KOPT-K1 (cell line): ENCODE results near the gene LDB3.

ENCODE experiments used
- H3K27ac ChIP-seq: fragments of 200-600 bp; sonication (generic); 2 replicates; pipeline ENCODE4 v1.5.1; 2016; ENCODE audit warnings: antibody characterized with exemption, mild to moderate bottlenecking, low read depth, low read length; ENCODE audit not compliant: poor library complexity, severe bottlenecking
- H3K36me3 ChIP-seq: fragments of 200-600 bp; sonication (generic); 2 replicates; pipeline ENCODE4 v1.5.1; 2017; ENCODE audit warnings: antibody characterized with exemption, mild to moderate bottlenecking, low read length, moderate library complexity; ENCODE audit not compliant: insufficient read depth
- H3K9me3 ChIP-seq: fragments of 200-600 bp; sonication (generic); 2 replicates; pipeline ENCODE4 v1.5.1; 2017; ENCODE audit warnings: antibody characterized with exemption, low read length, mild to moderate bottlenecking; ENCODE audit not compliant: insufficient read depth, poor library complexity, severe bottlenecking

LDB3 gene

DNA sequence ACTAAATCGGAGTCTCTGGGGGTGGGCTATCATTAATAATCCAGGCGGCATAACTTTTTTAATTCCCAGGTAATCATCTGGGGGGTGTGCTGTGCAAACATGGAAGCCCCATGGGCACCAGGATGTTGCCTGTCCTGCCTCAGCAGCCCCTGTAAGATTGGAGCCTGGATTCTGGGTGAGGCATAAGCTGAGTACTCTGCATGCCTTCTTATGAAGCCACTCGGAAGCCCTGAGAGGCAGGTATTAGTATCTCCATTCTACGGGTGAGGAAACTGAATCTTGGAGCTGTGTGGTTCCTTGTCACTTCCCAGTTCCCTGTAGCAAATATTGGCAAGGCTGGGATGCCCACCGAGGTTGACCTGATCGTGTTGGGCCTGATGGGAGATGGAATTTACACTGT is 21.4 kb upstream of the LDB3 start:
- Histone ChIP-seq H3K9me3 (no peaks in the 10 kb centered on the region), H3K27ac (no peak overlapping the region), H3K36me3 (no peaks in the 10 kb centered on the region)

DNA sequence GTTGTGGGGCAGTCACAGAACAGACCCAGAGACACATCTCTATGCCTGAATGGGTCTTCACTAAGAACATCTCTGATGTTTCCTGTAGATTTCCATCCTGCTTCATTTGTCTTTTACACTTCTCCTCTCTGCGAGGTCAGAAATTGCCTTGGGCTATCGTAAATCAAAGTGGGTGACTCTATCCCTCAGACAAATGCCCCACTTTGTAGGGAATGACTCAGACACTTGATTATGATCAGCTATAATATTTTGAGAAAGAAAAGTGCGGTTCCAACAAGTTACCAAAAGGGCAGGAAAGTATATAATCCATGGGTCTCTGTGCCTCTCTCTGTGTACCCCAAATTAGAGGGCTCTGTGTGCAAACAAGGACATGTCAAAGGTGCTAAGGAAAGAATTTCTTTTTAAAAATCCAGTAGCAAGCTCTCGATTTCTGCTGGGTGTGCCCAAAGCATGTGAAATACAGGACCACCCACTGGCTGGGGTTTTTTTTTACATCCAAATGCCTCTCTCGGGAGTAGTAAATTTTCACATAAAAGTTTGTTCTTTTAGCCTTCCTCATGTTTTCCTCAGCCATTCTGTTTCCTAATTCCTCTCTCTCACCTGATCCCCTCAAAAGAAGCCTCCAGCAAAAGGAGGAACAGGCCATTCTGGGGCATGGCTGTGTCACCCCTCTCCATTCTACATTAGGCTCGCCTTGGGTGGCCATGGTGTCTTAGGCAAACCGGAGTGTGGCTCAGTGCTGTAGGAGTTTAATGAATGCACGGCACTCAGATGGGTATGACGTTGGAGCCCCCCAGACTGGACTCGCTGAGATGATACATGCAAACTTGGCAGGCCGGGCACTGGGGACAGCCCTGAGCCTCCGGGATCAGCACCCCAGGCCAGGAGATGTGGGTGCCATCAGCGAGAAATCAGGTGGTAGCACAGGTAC is 20.3 kb upstream of the LDB3 start:
- H3K27ac ChIP-seq = no peak overlapping the region
- H3K36me3 ChIP-seq = no peaks in the 10 kb centered on the region
- no peaks in the 10 kb centered on the region for H3K9me3 ChIP-seq

DNA sequence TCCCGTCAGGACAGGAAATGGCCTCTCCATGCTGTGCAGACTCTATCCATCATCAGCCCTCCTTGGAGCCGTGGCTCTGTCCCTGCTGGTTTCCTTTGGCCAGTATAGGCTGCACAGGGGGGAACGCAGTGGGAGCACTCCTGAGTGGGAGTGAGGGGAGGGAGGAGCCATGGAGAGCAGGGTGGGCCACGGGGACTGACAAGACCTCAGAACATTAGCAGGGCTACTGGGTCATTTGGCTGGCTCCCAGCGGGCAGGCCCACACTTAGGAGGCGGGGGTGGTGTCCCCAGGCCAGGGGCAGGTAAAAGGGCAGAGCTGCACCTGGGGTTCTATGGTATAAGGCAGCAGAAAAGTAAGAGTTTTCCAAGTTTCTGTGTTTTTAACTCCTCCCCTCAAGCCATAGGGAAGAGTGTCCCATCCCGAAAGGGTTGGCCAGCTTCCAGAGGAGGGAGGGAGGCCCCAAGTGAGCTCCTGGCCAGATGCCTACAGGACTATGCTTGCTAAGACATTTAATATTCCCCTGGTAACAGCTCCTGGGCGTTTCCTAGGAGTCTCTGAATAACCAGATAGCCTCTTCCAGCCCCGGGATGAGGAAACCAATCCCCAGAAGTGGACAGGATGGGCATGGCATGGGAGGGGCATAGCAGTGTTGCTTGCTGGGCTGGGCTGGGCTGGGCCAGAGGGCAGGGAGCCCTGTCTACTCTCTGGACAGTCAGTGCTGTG is 19.4 kb upstream of the LDB3 start:
- Histone ChIP-seq H3K36me3 (no peaks in the 10 kb centered on the region), H3K9me3 (no peaks in the 10 kb centered on the region), H3K27ac (no peak overlapping the region)

DNA sequence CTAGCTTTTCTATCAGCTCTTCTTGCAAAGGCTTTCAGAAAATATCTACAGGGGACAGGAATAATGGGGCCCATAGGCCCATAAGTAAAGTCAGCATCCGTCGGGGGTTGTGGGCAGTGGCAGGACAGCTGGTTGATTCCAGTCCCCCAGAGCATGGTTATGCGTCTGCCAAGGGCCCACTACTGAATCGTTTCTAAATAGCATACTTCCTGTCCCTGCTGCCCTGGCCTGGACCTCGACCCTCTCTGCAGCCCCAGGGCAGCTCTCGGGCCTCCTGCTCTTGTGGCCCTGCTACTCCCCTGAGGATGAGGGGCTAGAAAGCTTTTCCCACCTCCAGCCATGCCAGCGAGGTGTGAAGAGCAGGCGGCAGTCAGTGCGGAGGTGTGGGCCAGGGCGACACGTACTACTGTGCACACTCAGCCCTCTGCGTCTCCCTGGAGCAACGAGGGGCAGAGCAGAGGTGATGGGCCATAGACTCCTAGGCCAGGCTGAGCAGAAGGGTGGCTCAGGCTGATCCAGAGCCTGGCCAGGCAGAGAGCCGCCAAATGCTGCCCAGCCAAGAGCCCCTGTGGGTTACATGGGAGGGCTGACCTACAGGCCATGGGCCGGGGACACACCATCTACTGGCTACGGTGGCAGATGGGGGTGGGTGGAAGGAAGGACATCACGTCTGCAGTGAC is 18.7 kb upstream of the LDB3 start:
- Histone ChIP-seq H3K27ac (no peak overlapping the region), H3K9me3 (no peaks in the 10 kb centered on the region), H3K36me3 (no peaks in the 10 kb centered on the region)

DNA sequence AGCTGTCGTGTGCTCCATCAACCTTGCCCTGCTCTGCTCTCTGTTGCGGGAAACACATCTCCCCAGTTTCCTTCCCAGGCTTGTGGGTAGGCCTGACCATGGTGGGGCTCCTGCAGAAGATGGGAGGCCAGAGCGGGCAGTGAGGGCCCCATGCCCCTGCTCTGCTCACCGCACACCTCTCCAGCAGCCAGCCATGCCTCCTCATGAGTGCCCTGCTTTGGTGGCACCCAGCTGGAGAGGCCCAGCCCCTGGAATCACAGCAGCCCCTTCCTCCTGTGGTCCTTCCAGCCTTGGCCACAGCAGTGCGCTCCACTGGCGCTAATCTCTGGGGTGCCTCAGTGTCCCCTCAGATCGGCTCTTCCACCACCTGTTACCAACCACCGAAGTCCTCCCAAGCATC is 18.2 kb upstream of the LDB3 start:
- H3K27ac ChIP-seq = no peak overlapping the region
- no peaks in the 10 kb centered on the region for H3K36me3 ChIP-seq
- no peaks in the 10 kb centered on the region for H3K9me3 ChIP-seq

DNA sequence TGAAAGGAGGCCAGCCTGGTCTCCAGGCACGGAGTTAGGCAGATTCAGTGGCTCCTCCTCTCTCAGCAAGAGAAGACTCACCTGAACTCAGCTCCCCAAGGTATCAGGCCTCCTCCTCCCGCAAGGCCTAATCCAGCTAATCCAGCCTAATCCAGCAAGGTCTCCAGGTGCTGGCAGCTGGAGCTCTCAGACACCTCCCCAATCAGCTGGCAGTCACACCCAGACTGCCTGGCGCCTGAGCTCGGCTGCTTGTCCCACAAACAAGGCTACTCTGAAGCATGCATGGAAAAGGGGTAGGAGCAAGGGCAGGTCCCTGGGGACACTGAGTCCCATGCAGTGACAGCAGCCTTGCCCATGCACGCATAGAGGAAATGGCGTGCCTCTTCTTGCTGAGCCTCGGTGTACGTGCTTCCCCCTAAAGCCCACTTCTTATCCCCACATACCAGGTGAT is 17.3 kb upstream of the LDB3 start:
- no peak overlapping the region for H3K27ac ChIP-seq
- no peaks in the 10 kb centered on the region for H3K9me3 ChIP-seq
- no peaks in the 10 kb centered on the region for H3K36me3 ChIP-seq

DNA sequence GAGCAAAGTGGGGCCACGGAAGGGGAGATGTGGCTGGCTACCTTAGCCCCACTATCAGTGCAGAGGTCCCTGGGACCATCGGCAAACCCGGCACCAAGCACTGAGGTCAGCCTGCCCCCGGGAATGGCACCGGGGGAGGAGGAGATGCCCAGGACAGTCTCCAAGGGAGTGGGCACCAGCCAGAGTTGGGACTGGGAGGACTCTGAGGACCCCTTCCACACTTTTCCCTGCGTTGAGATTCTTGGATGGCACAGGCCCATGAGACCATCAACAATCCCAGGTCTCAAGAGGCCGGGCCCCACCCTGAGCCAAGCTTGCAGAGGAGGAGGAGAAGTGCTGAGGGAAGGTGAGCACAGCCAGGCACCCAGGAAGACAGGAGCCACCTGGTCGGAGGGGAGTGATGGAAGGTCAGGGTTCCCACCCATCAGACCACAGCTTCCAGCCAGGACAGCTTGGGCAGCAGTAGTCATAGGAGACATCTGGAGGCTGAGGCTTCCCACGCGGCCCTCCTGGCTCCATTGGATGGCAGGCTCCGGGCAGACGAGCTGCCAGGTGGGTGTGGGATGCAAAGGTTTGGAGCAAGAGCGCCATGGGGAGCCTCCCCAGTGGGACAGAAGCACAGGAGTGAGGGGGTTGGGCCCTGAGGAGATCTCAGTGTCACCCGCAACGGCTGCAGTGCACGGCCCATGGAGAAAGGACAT is 16.5 kb upstream of the LDB3 start:
- Histone ChIP-seq H3K9me3 (no peaks in the 10 kb centered on the region), H3K27ac (no peak overlapping the region), H3K36me3 (no peaks in the 10 kb centered on the region)

DNA sequence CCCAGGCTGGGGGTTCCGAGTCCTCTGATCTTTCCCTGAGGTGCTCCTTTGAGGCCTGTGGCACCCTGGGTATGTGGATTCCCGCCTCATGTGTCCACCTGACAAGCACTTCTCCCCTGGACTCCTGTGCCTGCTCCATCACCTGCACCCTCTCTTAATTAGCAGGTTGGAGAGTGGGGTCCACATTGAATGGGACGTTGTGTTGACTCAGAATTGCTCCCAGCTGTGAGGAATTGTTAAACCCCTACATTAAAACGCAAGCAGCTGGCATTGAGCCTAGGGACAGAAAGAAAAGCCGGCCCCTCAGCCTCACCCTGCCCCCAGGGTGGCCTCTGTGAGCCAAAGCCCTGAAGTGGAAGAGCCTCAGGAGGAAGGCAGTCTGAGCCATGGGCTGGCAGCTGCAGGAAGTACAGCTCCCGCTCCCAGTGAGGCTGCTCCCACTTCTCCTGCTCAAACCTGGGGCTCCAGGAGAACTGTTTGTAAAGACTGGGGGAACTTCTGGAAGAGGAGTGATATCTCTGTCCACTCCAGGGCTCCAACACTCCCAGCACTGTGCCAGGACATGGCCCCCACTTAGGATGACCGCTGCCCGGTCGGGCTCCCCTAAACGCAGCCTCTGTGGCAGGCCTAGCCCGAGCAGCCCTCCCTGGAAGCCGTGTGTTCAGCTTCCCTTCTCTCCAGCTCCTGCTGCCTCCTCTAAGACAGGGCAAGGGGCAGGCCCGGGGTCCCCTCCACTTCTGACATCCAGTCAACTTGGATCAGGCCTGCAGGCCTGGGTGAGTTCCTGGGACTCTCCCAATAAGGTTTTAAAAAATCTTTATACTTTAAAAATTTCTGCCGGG is 15.7 kb upstream of the LDB3 start:
- Histone ChIP-seq H3K36me3 (no peaks in the 10 kb centered on the region), H3K27ac (no peak overlapping the region), H3K9me3 (no peaks in the 10 kb centered on the region)

DNA sequence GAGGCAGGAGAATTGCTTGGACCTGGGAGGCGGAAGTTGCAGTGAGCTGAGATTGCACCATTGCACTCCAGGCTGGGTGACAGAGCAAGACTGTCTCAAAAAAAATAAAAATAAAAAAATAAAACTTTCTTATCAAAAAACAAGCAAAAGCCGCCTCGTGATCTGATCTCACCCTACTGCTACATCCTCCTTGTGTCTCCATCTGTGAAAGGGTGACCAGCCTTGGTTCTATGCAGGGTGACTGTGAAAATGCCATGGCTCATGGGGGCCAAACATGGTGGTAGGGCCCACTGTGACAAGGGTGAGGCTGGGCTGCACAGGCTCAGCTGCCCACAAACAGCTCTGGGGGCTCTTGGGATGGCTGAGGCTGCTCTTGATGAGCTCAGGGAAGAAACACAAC is 14.9 kb upstream of the LDB3 start:
- no peaks in the 10 kb centered on the region for H3K36me3 ChIP-seq
- no peak overlapping the region for H3K27ac ChIP-seq
- no peaks in the 10 kb centered on the region for H3K9me3 ChIP-seq

DNA sequence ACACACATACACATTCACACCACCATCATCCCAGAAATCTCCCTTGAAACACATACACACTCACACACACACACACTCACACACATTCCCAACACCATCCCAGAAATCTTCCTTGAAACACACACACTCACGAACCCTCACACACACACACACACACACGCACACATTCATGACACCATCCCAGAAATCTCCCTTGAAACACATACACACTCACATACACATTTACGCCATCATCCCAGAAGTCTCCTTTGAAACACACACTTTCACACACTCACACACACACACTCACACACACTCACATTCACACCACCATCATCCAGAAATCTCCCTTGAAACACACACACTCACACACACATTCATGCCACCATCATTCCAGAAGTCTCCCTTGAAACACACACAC is 14.3 kb upstream of the LDB3 start:
- Histone ChIP-seq H3K9me3 (no peaks in the 10 kb centered on the region), H3K27ac (no peak overlapping the region), H3K36me3 (no peaks in the 10 kb centered on the region)

DNA sequence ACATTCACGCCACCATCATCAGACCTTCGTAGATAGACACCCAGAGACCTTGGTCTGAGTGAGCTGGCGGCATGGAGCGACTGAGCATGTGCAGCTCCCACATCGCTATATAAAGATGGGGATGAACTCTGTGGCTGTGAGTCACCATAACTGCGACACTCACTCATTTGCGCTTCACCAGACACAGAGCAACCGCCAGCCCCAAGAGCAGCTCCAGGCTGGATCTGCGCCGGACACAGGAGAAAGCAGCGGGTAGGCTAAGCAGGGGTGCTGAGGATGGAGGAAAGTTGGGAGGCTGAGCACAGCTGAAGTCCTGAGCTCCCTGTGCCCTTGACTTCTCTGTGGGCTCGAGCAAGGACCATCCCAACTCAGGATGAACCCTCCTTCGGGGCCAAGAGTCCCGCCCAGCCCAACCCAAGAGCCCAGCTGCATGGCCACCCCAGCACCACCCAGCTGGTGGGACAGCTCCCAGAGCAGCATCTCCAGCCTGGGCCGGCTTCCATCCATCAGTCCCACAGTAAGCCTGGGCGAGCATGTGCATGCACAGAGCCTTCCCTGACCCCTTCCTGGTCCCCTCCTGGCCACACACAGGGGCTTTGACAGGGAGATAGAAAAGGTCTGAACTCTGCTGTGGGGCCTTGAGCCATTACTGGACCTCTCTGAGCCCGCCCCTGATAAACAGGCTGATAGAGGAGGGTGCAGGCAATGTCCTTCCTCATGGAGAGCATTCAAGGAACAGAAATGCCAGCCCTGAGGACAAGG is 13.7 kb upstream of the LDB3 start, which contains the start of gene OPN4:
Gene OPN4, plus strand, starts transcription at position 137 of the 762 bp plus-strand sequence. Its CDS starts 237 bp downstream, at position 374.
- Histone ChIP-seq H3K27ac (no peak within 1 kb of the TSS), H3K9me3 (no peaks in the 10 kb centered on the region), H3K36me3 (no peaks in the 10 kb centered on the region)

DNA sequence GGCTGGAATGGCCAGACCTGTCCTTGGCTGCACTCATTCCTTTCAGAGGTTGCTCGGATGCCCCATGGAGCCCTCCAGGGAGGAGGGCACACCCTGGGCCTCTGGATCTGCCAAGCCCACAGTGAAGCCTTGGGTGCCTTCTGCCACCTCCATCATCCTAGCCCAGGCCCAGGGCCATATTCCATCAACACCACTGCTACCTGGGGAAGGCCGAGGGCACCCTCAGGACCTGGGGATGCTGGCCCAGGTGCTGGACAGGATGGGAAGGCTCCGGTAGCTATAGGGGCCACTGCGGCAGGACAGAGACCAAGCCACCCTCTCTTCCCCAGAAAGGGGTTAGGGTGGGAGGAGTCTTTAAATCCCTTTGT is 13.2 kb upstream of the LDB3 start:
- Histone ChIP-seq H3K36me3 (no peaks in the 10 kb centered on the region), H3K9me3 (no peaks in the 10 kb centered on the region), H3K27ac (no peak overlapping the region)

DNA sequence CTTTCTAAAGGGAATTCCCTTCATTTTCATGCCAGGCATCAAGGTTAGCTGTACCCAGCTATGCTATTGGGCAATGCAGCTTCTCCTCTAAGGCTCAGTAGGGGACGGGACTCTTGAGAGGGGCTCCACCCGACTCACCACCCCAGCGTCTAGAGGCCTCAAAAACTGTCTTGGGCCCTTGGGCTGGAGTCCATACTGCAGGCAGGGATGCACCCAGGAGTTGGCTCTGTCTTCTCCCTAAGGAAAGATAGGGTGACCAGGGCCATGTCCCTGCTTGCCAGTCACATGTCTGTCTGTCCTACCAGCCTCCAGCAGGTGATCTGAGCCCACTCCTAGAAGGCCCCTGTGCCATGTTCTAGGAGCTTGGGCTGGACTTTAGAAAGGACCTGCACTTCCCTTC is 12.7 kb upstream of the LDB3 start:
- H3K27ac ChIP-seq = no peak overlapping the region
- no peaks in the 10 kb centered on the region for H3K36me3 ChIP-seq
- no peaks in the 10 kb centered on the region for H3K9me3 ChIP-seq
